GM21515 (cell line): Measurements from ENCODE around the gene LRP6.
"Not testable (repeated sequence)": the region's sequence is repeated elsewhere in the genome, so short reads cannot be mapped to it uniquely, and the experiment has no call there.

Experiments used
- ATAC-seq: cut with Tn5 transposase; IDR thresholded peaks from one replicate; pipeline ENCODE4 v1.9.1; 2021; ENCODE audit not compliant: unreplicated experiment

The LRP6 gene

GRCh38 chr12:12265571-12266388 is 1.1 kb downstream of the LRP6 start:
- ATAC-seq = no peak

GRCh38 chr12:12265035-12265434 is 1.8 kb downstream of the LRP6 start:
- ATAC-seq = no peak

- ATAC-seq = no peak
Measured at GRCh38 chr12:12263909-12264308, 2.9 kb downstream of the LRP6 start.

- ATAC-seq = not testable (repeated sequence)
Measured at GRCh38 chr12:12256291-12256757, 10.5 kb downstream of the LRP6 start.

- ATAC-seq = no peak
Measured at GRCh38 chr12:12254553-12254952, 12.3 kb downstream of the LRP6 start.

- no peak for ATAC-seq
Measured at GRCh38 chr12:12249216-12250050, 17.4 kb downstream of the LRP6 start.

- ATAC-seq = no peak
Measured at GRCh38 chr12:12247584-12247983, 19.3 kb downstream of the LRP6 start.

GRCh38 chr12:12244341-12244740 is 22.5 kb downstream of the LRP6 start:
- no peak for ATAC-seq

- no peak for ATAC-seq
Measured at GRCh38 chr12:12240662-12241340, 26.0 kb downstream of the LRP6 start.

- no peak for ATAC-seq
Measured at GRCh38 chr12:12239127-12239526, 27.7 kb downstream of the LRP6 start.

GRCh38 chr12:12238605-12239004 is 28.2 kb downstream of the LRP6 start:
- ATAC-seq = no peak

GRCh38 chr12:12236896-12237295 is 29.9 kb downstream of the LRP6 start:
- ATAC-seq = no peak

- ATAC-seq = no peak
Measured at GRCh38 chr12:12230275-12230674, 36.6 kb downstream of the LRP6 start.

GRCh38 chr12:12229556-12230092 is 37.2 kb downstream of the LRP6 start:
- no peak for ATAC-seq

GRCh38 chr12:12228402-12228801 is 38.4 kb downstream of the LRP6 start:
- ATAC-seq = no peak

- ATAC-seq = no peak
Measured at GRCh38 chr12:12226187-12226586, 40.7 kb downstream of the LRP6 start.

GRCh38 chr12:12224240-12224940 is 42.5 kb downstream of the LRP6 start:
- ATAC-seq = no peak

GRCh38 chr12:12221560-12221959 is 45.3 kb downstream of the LRP6 start:
- no peak for ATAC-seq

- ATAC-seq = no peak
Measured at GRCh38 chr12:12219664-12220063, 47.2 kb downstream of the LRP6 start.

- ATAC-seq = no peak
Measured at GRCh38 chr12:12217018-12217359, 49.9 kb downstream of the LRP6 start.
